Measurements from ENCODE around the gene SCGB1A1. TPM values are rescaled to one million over a fixed set of nuclear protein-coding genes. Genes with fewer than 3 reads are reported as not detected.

The SCGB1A1 gene
- total and polyA plus RNA-seq, 2 donors, result 1.5 to 27.2 TPM

DNA sequence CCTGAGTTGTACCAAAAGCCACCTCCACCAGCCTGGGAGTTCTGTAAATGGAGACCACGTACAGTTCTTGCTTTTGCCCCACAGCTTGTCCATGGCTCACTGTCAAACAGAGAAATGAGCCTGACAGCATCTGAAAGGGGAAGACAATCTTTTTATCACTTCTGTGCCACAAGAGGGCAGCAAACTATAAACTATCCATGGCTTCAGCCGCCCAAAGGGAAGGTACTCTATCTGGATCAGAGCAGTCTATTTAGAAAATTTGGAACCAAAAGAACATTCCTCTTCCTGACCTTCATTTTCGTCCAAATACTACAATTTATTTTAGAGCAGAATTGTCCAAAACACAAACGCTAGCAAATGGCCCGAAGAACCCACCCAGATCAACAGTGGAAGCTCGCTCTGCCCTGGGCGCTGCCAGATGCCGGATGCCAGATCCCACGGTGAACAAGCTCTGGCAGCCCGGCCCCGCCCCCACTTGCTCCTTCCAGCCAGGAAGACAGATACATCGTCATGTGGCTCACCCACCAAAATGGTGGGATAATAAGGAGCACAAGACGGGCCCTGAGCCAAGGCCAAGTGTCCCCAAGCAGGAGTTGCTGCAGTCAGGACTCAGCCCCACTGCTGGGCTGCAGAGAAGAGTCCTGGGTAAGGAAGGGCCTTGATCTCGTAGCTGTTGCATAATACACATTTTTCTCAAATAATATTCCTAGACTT, 23.9 kb upstream of the SCGB1A1 start:
- Histone ChIP-seq H3K4me1 (ENCODE audit: control insufficient read depth in 2 of 2, insufficient read depth in 2 of 2, low read length in 2 of 2) (peaks cover 0 to 31% of the 10 kb centered on the region in 2 donors), H3K4me3 (ENCODE audit: low read length in 2 of 2) (no peak overlapping the region), H3K36me3 (ENCODE audit: control insufficient read depth in 2 of 2, insufficient read depth in 2 of 2, low read length in 1 of 2) (no peaks in the 10 kb centered on the region), H3K27ac (ENCODE audit: low read depth in 1 of 2, low read length in 1 of 2) (no peak overlapping the region), H3K27me3 (ENCODE audit: control insufficient read depth in 2 of 2, insufficient read depth in 1 of 2, low read length in 1 of 2) (no peaks in the 10 kb centered on the region), H3K9me3 (ENCODE audit: control insufficient read depth in 2 of 2, insufficient read depth in 1 of 2, low read length in 1 of 2) (no peaks in the 10 kb centered on the region)
- 51% methylated on average over 14 of the region's 14 CpGs for WGBS
- peak; percentile 38 to 83 (median 59) for DNase-seq (ENCODE audit: low read depth in 6 of 9, low spot score in 9 of 9)

DNA sequence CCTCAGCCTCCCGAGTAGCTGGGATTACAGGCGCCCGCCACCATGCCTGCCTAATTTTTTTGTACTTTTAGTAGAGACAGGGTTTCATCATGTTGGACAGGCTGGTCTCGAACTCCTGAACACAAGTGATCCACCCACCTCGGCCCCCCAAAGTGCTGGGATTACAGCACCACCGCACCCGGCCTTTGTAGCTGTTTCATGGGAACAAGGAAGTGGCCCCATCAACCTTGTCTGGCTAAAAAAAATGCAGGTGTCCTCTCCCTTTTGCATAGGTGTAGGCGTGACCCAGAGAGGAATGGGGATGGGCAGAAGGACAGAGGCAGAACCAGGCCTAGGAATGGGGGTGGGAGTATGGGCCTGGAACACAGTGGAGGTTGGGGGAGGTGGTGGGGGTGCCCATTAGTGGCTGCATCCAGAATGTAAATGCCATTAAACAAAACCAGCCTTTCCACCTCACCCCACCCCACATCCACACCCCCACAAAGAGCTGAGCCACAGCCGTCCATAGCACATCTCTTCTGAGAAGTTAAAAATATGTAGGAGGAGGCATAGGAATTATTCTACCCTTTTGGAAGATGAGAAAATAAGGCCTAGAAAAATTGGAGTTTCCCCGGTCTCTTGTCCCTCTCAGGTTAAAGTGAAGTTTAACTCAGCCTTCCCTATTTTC, 22.8 kb upstream of the SCGB1A1 start:
- no peak for DNase-seq (ENCODE audit: low read depth in 6 of 9, low spot score in 9 of 9)
- WGBS, result 95% methylated on average over 10 of the region's 10 CpGs
- no peak overlapping the region for H3K27ac ChIP-seq (ENCODE audit: low read depth in 1 of 2, low read length in 1 of 2)

GRCh38 chr11:62398011-62398994, 20.5 kb upstream of the SCGB1A1 start:
- 54% methylated on average over 22 of the region's 22 CpGs for WGBS
- Histone ChIP-seq H3K36me3 (ENCODE audit: control insufficient read depth in 2 of 2, insufficient read depth in 2 of 2, low read length in 1 of 2) (no peaks in the 10 kb centered on the region), H3K27ac (ENCODE audit: low read depth in 1 of 2, low read length in 1 of 2) (peak overlapping the region in 1 of 2 donors; percentile 36), H3K4me1 (ENCODE audit: control insufficient read depth in 2 of 2, insufficient read depth in 2 of 2, low read length in 2 of 2) (peaks cover 12 to 56% of the 10 kb centered on the region in 2 donors), H3K9me3 (ENCODE audit: control insufficient read depth in 2 of 2, insufficient read depth in 1 of 2, low read length in 1 of 2) (no peaks in the 10 kb centered on the region), H3K27me3 (ENCODE audit: control insufficient read depth in 2 of 2, insufficient read depth in 1 of 2, low read length in 1 of 2) (no peaks in the 10 kb centered on the region), H3K4me3 (ENCODE audit: low read length in 2 of 2) (no peak overlapping the region)
- peak in 1 of 9 donors; percentile 39 for DNase-seq (ENCODE audit: low read depth in 6 of 9, low spot score in 9 of 9)

More for the DNA sequence above, 22.8 kb upstream of the SCGB1A1 start:
- H3K9me3 ChIP-seq (ENCODE audit: control insufficient read depth in 2 of 2, insufficient read depth in 1 of 2, low read length in 1 of 2), result no peaks in the 10 kb centered on the region
- H3K36me3 ChIP-seq (ENCODE audit: control insufficient read depth in 2 of 2, insufficient read depth in 2 of 2, low read length in 1 of 2), result no peaks in the 10 kb centered on the region
- H3K4me1 ChIP-seq (ENCODE audit: control insufficient read depth in 2 of 2, insufficient read depth in 2 of 2, low read length in 2 of 2), result peaks cover 0 to 39% of the 10 kb centered on the region in 2 donors
- no peaks in the 10 kb centered on the region for H3K27me3 ChIP-seq (ENCODE audit: control insufficient read depth in 2 of 2, insufficient read depth in 1 of 2, low read length in 1 of 2)
- no peak overlapping the region for H3K4me3 ChIP-seq (ENCODE audit: low read length in 2 of 2)

- peak in 2 of 9 donors; percentile 32 to 53 for DNase-seq (ENCODE audit: low read depth in 6 of 9, low spot score in 9 of 9)
- no peak overlapping the region for H3K4me3 ChIP-seq (ENCODE audit: low read length in 2 of 2)
- peak overlapping the region in 1 of 2 donors; percentile 62 for H3K27ac ChIP-seq (ENCODE audit: low read depth in 1 of 2, low read length in 1 of 2)
- no peaks in the 10 kb centered on the region for H3K9me3 ChIP-seq (ENCODE audit: control insufficient read depth in 2 of 2, insufficient read depth in 1 of 2, low read length in 1 of 2)
- peaks cover 12 to 56% of the 10 kb centered on the region in 2 donors for H3K4me1 ChIP-seq (ENCODE audit: control insufficient read depth in 2 of 2, insufficient read depth in 2 of 2, low read length in 2 of 2)
- no peaks in the 10 kb centered on the region for H3K36me3 ChIP-seq (ENCODE audit: control insufficient read depth in 2 of 2, insufficient read depth in 2 of 2, low read length in 1 of 2)
- H3K27me3 ChIP-seq (ENCODE audit: control insufficient read depth in 2 of 2, insufficient read depth in 1 of 2, low read length in 1 of 2), result no peaks in the 10 kb centered on the region
- WGBS, result 48% methylated on average over 10 of the region's 10 CpGs
Observed at GRCh38 chr11:62399172-62399877, 19.5 kb upstream of the SCGB1A1 start.

DNA sequence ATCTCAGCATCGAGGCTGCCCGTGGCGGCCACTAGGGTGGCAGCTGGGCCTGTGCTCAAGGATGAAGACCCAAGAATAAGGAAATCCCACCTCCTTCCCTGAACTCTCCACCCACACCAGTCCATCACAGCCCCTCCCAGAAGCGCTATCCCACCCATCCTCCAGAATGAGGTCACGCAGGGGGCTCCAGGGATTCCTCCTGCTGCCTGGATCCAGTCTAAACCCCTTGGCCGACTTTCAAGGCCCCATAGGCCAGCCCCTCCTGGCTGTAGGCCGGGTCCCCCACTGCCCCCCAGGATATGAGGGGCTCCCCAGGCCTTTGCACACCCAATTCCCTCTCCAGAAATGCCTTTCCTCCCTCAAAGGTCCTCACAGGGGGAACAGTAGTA, 19.0 kb upstream of the SCGB1A1 start:
- Histone ChIP-seq H3K27me3 (ENCODE audit: control insufficient read depth in 2 of 2, insufficient read depth in 1 of 2, low read length in 1 of 2) (no peaks in the 10 kb centered on the region), H3K9me3 (ENCODE audit: control insufficient read depth in 2 of 2, insufficient read depth in 1 of 2, low read length in 1 of 2) (no peaks in the 10 kb centered on the region), H3K4me1 (ENCODE audit: control insufficient read depth in 2 of 2, insufficient read depth in 2 of 2, low read length in 2 of 2) (peaks cover 12 to 56% of the 10 kb centered on the region in 2 donors), H3K27ac (ENCODE audit: low read depth in 1 of 2, low read length in 1 of 2) (peak overlapping the region in 1 of 2 donors; percentile 62), H3K4me3 (ENCODE audit: low read length in 2 of 2) (no peak overlapping the region), H3K36me3 (ENCODE audit: control insufficient read depth in 2 of 2, insufficient read depth in 2 of 2, low read length in 1 of 2) (no peaks in the 10 kb centered on the region)
- 79% methylated on average over 7 of the region's 7 CpGs for WGBS
- no peak for DNase-seq (ENCODE audit: low read depth in 6 of 9, low spot score in 9 of 9)

GRCh38 chr11:62400281-62400680, 18.6 kb upstream of the SCGB1A1 start:
- H3K27ac ChIP-seq (ENCODE audit: low read depth in 1 of 2, low read length in 1 of 2), result peak overlapping the region in 1 of 2 donors; percentile 11
- H3K4me3 ChIP-seq (ENCODE audit: low read length in 2 of 2), result no peak overlapping the region
- no peaks in the 10 kb centered on the region for H3K27me3 ChIP-seq (ENCODE audit: control insufficient read depth in 2 of 2, insufficient read depth in 1 of 2, low read length in 1 of 2)
- WGBS, result 96% methylated on average over 6 of the region's 6 CpGs
- H3K36me3 ChIP-seq (ENCODE audit: control insufficient read depth in 2 of 2, insufficient read depth in 2 of 2, low read length in 1 of 2), result no peaks in the 10 kb centered on the region
- DNase-seq (ENCODE audit: low read depth in 6 of 9, low spot score in 9 of 9), result no peak
- H3K9me3 ChIP-seq (ENCODE audit: control insufficient read depth in 2 of 2, insufficient read depth in 1 of 2, low read length in 1 of 2), result no peaks in the 10 kb centered on the region
- H3K4me1 ChIP-seq (ENCODE audit: control insufficient read depth in 2 of 2, insufficient read depth in 2 of 2, low read length in 2 of 2), result peaks cover 12 to 52% of the 10 kb centered on the region in 2 donors

- Histone ChIP-seq H3K27me3 (ENCODE audit: control insufficient read depth in 2 of 2, insufficient read depth in 1 of 2, low read length in 1 of 2) (no peaks in the 10 kb centered on the region), H3K36me3 (ENCODE audit: control insufficient read depth in 2 of 2, insufficient read depth in 2 of 2, low read length in 1 of 2) (no peaks in the 10 kb centered on the region), H3K4me1 (ENCODE audit: control insufficient read depth in 2 of 2, insufficient read depth in 2 of 2, low read length in 2 of 2) (peaks cover 12 to 50% of the 10 kb centered on the region in 2 donors), H3K9me3 (ENCODE audit: control insufficient read depth in 2 of 2, insufficient read depth in 1 of 2, low read length in 1 of 2) (no peaks in the 10 kb centered on the region), H3K27ac (ENCODE audit: low read depth in 1 of 2, low read length in 1 of 2) (no peak overlapping the region), H3K4me3 (ENCODE audit: low read length in 2 of 2) (no peak overlapping the region)
- WGBS, result 95% methylated on average over 9 of the region's 9 CpGs
- no peak for DNase-seq (ENCODE audit: low read depth in 6 of 9, low spot score in 9 of 9)
Observed at GRCh38 chr11:62400760-62401159, 18.1 kb upstream of the SCGB1A1 start.

DNA sequence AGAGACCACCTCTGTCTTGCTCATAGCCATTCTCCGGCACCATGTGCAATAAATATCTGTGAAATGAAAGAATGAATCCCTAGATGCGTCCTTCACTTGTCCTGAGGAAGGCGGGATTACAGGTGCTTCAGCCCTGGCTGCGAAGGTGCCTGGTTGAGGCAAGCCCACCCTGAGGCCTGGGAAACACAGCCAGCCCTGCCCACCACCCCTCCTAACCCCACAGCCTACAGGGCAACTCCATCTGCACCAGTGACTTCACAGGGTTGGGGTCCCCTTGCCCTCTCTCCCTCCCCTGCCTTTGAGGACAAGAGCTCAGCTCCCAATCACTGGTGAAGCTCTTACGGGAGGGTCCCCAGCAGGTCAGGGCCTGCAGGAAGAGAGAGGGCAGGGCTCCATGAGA, 17.5 kb upstream of the SCGB1A1 start:
- Histone ChIP-seq H3K4me3 (ENCODE audit: low read length in 2 of 2) (no peak overlapping the region), H3K4me1 (ENCODE audit: control insufficient read depth in 2 of 2, insufficient read depth in 2 of 2, low read length in 2 of 2) (peaks cover 12 to 49% of the 10 kb centered on the region in 2 donors), H3K9me3 (ENCODE audit: control insufficient read depth in 2 of 2, insufficient read depth in 1 of 2, low read length in 1 of 2) (no peaks in the 10 kb centered on the region), H3K36me3 (ENCODE audit: control insufficient read depth in 2 of 2, insufficient read depth in 2 of 2, low read length in 1 of 2) (no peaks in the 10 kb centered on the region), H3K27me3 (ENCODE audit: control insufficient read depth in 2 of 2, insufficient read depth in 1 of 2, low read length in 1 of 2) (no peaks in the 10 kb centered on the region), H3K27ac (ENCODE audit: low read depth in 1 of 2, low read length in 1 of 2) (no peak overlapping the region)
- WGBS, result 98% methylated on average over 5 of the region's 5 CpGs
- no peak for DNase-seq (ENCODE audit: low read depth in 6 of 9, low spot score in 9 of 9)
